ENCODE data around the gene RSF1. TPM values are rescaled to one million over a fixed set of nuclear protein-coding genes. Genes with fewer than 3 reads are reported as not detected.

The RSF1 gene
- total and polyA plus RNA-seq, 2 experiments from 2014 or later: 51.2 to 188 TPM

DNA sequence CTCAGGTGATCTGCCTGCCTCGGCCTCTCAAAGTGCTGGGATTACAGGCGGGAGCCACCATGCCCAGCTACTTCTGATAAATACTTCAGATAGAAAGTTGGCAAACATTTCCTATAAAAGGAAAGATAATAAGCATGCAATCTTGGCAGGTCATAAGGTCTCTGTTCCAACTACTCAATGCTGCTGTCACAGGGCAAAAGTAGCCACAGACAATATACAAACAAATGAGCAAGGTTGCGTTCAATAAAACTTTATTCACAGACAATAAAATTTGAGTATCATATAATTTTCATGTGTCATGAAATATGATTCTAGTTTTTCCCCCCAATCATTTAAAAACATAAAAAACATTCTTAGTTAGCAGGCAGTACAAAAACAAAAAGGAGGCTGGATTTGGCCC, 129.9 kb downstream of the RSF1 start:
- Histone ChIP-seq H3K27me3 (ENCODE audit: insufficient read depth) (no peaks in the 10 kb centered on the region), H3K9me2 (ENCODE audit: insufficient read depth) (no peaks in the 10 kb centered on the region), H2AFZ (no peak overlapping the region), H3K4me1 (ENCODE audit: insufficient read depth) (no peaks in the 10 kb centered on the region), H3F3A (replicated peaks; ENCODE audit: low read depth) (no peaks in the 10 kb centered on the region), H3K4me3 (no peak overlapping the region), H3K4me2 (no peak overlapping the region), H3K36me3 (ENCODE audit: insufficient read depth) (peaks cover 13% of the 10 kb centered on the region; the same call in 1 of the 2 replicates), H3K79me2 (replicated peaks; ENCODE audit: insufficient read depth) (no peaks in the 10 kb centered on the region), H4K20me1 (replicated peaks; ENCODE audit: insufficient read depth) (no peaks in the 10 kb centered on the region), H3K27ac (ENCODE audit: low read depth) (no peak overlapping the region)
- TF ChIP-seq JUNB (IDR thresholded peaks at IDR 0.05; ENCODE audit: unreplicated experiment) (no peak), ZNF331 (CRISPR knock-in tag; IDR thresholded peaks at IDR 0.05; ENCODE audit: low read depth) (no peak), CREB1 (CRISPR knock-in tag; IDR thresholded peaks at IDR 0.05; ENCODE audit: low read depth) (no peak)
- peaks cover 42% of the 10 kb centered on the region; the same call in 2 of the 3 replicates for H3K36me3 Mint-ChIP-seq (ENCODE audit: low read depth)
- no peak for ATAC-seq
- H3K27ac Mint-ChIP-seq: no peak overlapping the region
- no peak for DNase-seq (ENCODE audit: low spot score)
- no peaks in the 10 kb centered on the region for H3K9me3 Mint-ChIP-seq
- no peaks in the 10 kb centered on the region; the same call in 2 of the 3 replicates for H3K4me1 Mint-ChIP-seq
- no peak overlapping the region for H3K4me3 Mint-ChIP-seq
- H3K27me3 Mint-ChIP-seq (ENCODE audit: insufficient read depth, low read depth, poor library complexity): no peaks in the 10 kb centered on the region

DNA sequence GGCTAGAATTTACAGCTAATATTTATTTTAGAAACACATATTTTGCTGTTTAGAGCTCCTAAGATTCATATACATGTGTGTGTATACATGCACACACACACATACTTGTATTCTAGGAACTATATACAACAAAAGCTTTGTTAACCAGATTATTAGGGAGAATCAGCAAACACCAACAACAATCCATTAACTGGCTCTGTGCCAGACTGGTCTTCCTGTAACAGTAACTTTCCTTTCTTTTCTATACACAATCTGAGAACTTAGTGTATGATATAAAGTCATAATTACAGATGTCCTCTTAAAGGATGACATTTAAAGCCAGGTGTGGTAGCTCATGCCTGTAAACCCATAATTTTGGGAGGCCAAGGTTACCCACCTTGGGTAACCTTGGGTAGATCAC, 133.4 kb downstream of the RSF1 start:
- Histone ChIP-seq H3K4me1 (ENCODE audit: insufficient read depth) (no peaks in the 10 kb centered on the region), H3K27me3 (ENCODE audit: insufficient read depth) (no peaks in the 10 kb centered on the region), H3K4me2 (no peak overlapping the region), H3K36me3 (ENCODE audit: insufficient read depth) (peaks cover 22% of the 10 kb centered on the region), H3K4me3 (no peak overlapping the region), H4K20me1 (replicated peaks; ENCODE audit: insufficient read depth) (no peaks in the 10 kb centered on the region), H3F3A (replicated peaks; ENCODE audit: low read depth) (0 out of 2 replicates have a peak, but pooled peaks cover 2% of the 10 kb centered on the region), H2AFZ (no peak overlapping the region), H3K79me2 (replicated peaks; ENCODE audit: insufficient read depth) (no peaks in the 10 kb centered on the region), H3K9me2 (ENCODE audit: insufficient read depth) (no peaks in the 10 kb centered on the region), H3K27ac (ENCODE audit: low read depth) (no peak overlapping the region)
- Mint-ChIP-seq H3K4me3 (no peak overlapping the region), H3K27me3 (ENCODE audit: insufficient read depth, low read depth, poor library complexity) (no peaks in the 10 kb centered on the region), H3K36me3 (ENCODE audit: low read depth) (peaks cover 47% of the 10 kb centered on the region; the same call in 2 of the 3 replicates), H3K9me3 (no peaks in the 10 kb centered on the region), H3K4me1 (no peaks in the 10 kb centered on the region), H3K27ac (no peak overlapping the region; the same call in 1 of the 2 replicates)
- ATAC-seq (no peak), DNase-seq (ENCODE audit: low spot score) (no peak)
- TF ChIP-seq POLR2AphosphoS5 (IDR thresholded peaks at IDR 0.05; ENCODE audit: low read depth): no peak
- TF ChIP-seq EZH2 (IDR thresholded peaks at IDR 0.05; ENCODE audit: low read depth, unreplicated experiment): no peak
- no peak for TF ChIP-seq STAT1 (IDR thresholded peaks at IDR 0.05; ENCODE audit: unreplicated experiment)
- TF ChIP-seq ZNF462 (CRISPR knock-in tag; IDR thresholded peaks at IDR 0.05): no peak
- TF ChIP-seq ZNF114 (CRISPR knock-in tag; IDR thresholded peaks at IDR 0.05): no peak
- TF ChIP-seq, protein P1, sequence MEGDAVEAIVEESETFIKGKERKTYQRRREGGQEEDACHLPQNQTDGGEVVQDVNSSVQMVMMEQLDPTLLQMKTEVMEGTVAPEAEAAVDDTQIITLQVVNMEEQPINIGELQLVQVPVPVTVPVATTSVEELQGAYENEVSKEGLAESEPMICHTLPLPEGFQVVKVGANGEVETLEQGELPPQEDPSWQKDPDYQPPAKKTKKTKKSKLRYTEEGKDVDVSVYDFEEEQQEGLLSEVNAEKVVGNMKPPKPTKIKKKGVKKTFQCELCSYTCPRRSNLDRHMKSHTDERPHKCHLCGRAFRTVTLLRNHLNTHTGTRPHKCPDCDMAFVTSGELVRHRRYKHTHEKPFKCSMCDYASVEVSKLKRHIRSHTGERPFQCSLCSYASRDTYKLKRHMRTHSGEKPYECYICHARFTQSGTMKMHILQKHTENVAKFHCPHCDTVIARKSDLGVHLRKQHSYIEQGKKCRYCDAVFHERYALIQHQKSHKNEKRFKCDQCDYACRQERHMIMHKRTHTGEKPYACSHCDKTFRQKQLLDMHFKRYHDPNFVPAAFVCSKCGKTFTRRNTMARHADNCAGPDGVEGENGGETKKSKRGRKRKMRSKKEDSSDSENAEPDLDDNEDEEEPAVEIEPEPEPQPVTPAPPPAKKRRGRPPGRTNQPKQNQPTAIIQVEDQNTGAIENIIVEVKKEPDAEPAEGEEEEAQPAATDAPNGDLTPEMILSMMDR (conservative IDR thresholded peaks at IDR 0.05; ENCODE audit: low read depth in 2 of 2): no peak
- TF ChIP-seq EZH2phosphoT487 (IDR thresholded peaks at IDR 0.05; ENCODE audit: unreplicated experiment): no peak
- TF ChIP-seq ZNF331 (CRISPR knock-in tag; IDR thresholded peaks at IDR 0.05; ENCODE audit: low read depth): no peak
- TF ChIP-seq ETS1 (IDR thresholded peaks at IDR 0.05): no peak

All from GM23338 (cell line).